Psoas muscle (tissue), 7 donors: ENCODE data around the gene DERA. TPM values are rescaled to one million over a fixed set of nuclear protein-coding genes. Genes with fewer than 3 reads are reported as not detected.

Source experiments
- polyA plus RNA-seq, 3 donors: library from polyadenylated mRNA; stranded (reverse); fragments of 200-250 nt; gene quantifications; one replicate each; pipeline ENCODE4 v1.2.3, GENCODE V29; 2013
- total RNA-seq, 4 donors: library from RNA; stranded (reverse); fragmentation: NEBNext Ultra II Directional in 2 of 4; extraction: Animal tissue kit (Norgen Biotek cat#: 25700) in 2 of 4; gene quantifications; one replicate each; pipeline versions ENCODE4 v1.2.1 to v1.2.4, GENCODE V29; 2021 to 2023
- donor health status: healthy with polysubstance abuse.
- donor health status: DM: no; HTN: no; CAD: no; lungs with moderate emphysema.
- donor health status: Bipolar disorder and iron deficiency.
- donor health status: healthy.
- donor health status: DM: no; HTN: no; CAD: no.
- donor health status: DM: no; HTN: no; CAD: no.
- donor health status: DM: yes; HTN: yes; CAD: no.

The DERA gene
- total and polyA plus RNA-seq, 7 donors, result 14.3 to 31.5 (median 19.8) TPM

Other genes with a start within 250 kb of the DERA start
- 10 to 100 TPM; 10.5 to 16.9 (median 14.0) TPM for gene EPS8, start 121.9 kb upstream of the DERA start, total RNA-seq
- 10 to 100 TPM in 1 of 3 donors, 1 to 10 TPM in 2; 7.9 to 13.4 (median 8.9) TPM for gene EPS8, start 121.9 kb upstream of the DERA start, polyA plus RNA-seq
- gene STRAP, start 28.9 kb upstream of the DERA start, total RNA-seq, result 100 to 1,000 TPM in 3 of 4 donors, 10 to 100 TPM in 1; 94.3 to 154 (median 151) TPM
- 100 to 1,000 TPM; 117 to 224 (median 205) TPM for gene STRAP, start 28.9 kb upstream of the DERA start, polyA plus RNA-seq